GM18951 (cell line): ENCODE measurements around the gene DCLRE1B.
"Not testable (repeated sequence)": the region's sequence is repeated elsewhere in the genome, so short reads cannot be mapped to it uniquely, and the experiment has no call there.

ENCODE experiments used
- POLR2A ChIP-seq: IDR thresholded peaks from 4 replicates; pipeline ENCODE4 v1.6.1; 2011; ENCODE audit warnings: mild to moderate bottlenecking; ENCODE audit not compliant: insufficient read length, insufficient read depth; ENCODE audit errors: extremely low read depth
- in situ Hi-C: fragments of 300-500 bp; cut with MboI; formaldehyde crosslinking; loops from one replicate; pipeline ENCODE4 v1.12.0; 2022; ENCODE audit warnings: low sequenced_read_pairs, mixed read lengths, inconsistent platforms; ENCODE audit not compliant: unreplicated experiment

DCLRE1B gene

GRCh38 chr1:113938192-113938591 lies 33.1 kb downstream of the DCLRE1B start:
- in situ Hi-C loops: no loop called here
- TF ChIP-seq POLR2A: no peak

GRCh38 chr1:113940365-113941244 lies 35.5 kb downstream of the DCLRE1B start:
- in situ Hi-C loops: no loop called here
- TF ChIP-seq POLR2A: no peak

GRCh38 chr1:113941245-113941559 lies 36.1 kb downstream of the DCLRE1B start:
- in situ Hi-C loops: no loop called here
- TF ChIP-seq POLR2A: no peak

DNA sequence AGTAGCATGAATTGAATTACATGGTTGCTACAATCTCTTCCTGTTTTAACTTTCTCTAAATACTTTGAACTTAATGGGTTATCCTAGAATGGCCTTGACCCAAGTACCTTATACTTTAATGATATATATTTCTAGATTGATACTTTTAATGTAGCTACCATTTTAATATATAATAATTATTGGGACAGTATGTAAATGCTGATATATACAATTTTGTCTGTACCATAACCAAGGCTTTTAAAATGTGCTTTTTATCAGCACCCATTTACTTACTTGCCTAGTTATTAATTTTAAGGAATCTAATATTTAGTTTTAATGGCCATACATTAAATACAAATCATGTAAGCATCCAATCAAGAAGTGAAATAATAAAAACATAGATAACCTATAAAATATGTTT lies 37.4 kb downstream of the DCLRE1B start:
- in situ Hi-C loops: no loop called here
- TF ChIP-seq POLR2A: no peak

DNA sequence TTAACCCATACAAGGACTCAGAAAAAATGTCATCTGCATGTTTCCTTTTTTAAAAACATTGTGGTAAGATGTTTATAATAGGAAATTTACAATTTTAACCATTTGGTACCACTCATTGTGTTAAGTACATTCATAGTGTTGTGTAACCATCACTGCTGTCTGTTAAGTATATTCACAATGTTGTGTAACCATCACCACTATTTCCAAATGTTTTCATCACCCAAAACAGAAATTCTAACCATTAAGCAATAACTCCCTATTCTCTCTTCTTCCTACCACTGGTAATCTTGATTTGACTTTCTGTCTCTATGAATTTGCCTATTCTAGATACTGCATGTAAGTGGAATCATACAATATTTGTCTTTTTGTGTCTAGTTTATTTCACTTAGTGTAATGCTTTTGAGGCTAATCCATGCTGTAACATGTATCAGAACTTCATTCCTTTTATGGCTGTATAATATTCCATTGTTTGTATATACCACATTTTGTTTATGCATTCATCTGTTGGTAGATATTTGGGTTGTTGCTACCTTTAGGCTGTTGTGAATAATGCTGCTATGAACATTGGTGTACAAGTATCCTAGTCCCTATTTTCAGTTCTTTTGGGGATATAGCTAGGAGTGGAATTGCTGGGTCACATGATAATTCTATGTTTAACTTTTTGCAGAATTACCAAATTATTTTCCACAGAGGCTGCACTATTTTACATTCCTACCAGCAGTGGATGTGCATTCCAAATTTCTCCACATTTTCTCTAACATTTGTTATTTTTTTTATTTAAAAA lies 38.1 kb downstream of the DCLRE1B start:
- no peak for TF ChIP-seq POLR2A
- in situ Hi-C loops: no loop called here

- TF ChIP-seq POLR2A: no peak
- in situ Hi-C loops: no loop called here
Measured at GRCh38 chr1:113945329-113945728, 40.2 kb downstream of the DCLRE1B start.

DNA sequence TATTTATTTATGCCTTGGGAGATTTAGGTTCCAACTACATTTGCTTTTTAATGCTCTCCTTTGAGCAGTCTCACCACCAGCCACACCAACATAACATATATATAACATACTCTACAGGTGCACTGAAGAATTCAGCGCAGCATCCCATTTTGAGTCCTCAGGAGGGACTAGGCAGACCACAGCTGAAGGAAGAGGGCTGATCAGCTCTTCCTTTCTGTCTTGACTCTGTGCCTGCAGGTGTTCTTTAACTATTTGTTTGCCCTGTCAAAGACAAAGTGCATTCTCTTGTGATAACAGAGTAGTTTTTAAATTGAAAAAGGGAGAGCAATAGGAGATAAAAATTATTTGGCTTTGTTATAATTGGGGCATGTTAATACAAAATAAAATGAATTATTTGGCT lies 41.0 kb downstream of the DCLRE1B start:
- in situ Hi-C loops: no loop called here
- no peak for TF ChIP-seq POLR2A

GRCh38 chr1:113946678-113947387 lies 41.7 kb downstream of the DCLRE1B start:
- in situ Hi-C loops: no loop called here
- TF ChIP-seq POLR2A: no peak

- in situ Hi-C loops: no loop called here
- no peak for TF ChIP-seq POLR2A
Measured at GRCh38 chr1:113947388-113948107, 42.4 kb downstream of the DCLRE1B start.

DNA sequence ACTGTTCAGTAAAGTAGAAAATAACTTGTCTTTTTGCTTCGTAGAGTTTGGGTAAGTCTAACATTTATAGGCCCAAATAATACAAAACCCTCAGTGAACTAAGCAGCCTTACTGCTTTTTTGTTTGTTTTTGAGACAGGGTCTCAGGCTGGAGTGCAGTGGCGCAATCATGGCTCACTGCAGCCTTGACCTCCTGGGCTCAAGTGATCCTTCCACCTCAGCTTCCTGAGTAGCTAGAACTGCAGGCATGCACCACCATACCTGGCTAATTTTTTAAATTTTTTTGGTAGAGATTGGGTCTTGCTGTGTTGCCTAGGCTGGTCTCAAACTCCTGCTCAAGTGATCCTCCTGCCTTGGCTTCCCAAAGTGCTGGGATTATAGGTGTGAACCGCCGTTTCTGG lies 43.0 kb downstream of the DCLRE1B start:
- in situ Hi-C loops: not testable (repeated sequence)

DNA sequence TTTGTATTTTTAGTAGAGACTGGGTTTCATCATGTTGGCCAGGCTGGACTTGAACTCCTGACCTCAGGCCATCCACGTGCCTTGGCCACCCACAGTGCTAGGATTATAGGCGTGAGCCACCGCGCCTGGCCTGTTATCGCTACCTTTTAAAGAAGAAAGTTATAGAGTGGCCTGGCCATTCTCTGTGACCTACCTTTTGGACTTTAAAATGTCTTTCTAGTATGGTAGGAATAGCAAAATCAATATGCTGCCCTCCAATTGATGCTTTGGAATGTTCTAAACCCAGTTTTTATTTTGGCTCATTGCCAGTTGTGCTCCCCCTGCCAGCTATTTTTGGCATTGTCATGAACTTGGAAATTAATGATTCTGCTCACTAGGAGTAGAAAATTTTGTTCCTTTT lies 43.9 kb downstream of the DCLRE1B start:
- in situ Hi-C loops: no loop called here

DNA sequence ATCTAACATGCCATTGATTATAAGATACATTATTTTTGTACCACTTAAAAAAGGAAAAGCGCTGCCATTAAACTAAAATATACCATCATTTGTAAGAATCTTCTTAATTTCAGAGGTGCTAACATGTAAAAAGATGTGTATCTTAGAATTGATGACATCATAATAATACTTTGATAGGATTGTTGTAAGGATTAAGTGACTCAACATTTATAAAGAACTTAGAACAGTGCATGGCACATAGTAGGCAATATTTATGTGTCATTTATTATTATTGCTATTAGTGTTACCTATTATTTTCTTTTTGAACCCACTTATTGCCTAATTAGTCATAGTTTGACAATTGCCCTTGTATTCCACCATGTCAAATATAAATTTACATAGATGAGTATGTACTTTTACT lies 45.8 kb downstream of the DCLRE1B start:
- no peak for TF ChIP-seq POLR2A
- in situ Hi-C loops: no loop called here

More for the DNA sequence above, 43.9 kb downstream of the DCLRE1B start:
- no peak for TF ChIP-seq POLR2A

DNA sequence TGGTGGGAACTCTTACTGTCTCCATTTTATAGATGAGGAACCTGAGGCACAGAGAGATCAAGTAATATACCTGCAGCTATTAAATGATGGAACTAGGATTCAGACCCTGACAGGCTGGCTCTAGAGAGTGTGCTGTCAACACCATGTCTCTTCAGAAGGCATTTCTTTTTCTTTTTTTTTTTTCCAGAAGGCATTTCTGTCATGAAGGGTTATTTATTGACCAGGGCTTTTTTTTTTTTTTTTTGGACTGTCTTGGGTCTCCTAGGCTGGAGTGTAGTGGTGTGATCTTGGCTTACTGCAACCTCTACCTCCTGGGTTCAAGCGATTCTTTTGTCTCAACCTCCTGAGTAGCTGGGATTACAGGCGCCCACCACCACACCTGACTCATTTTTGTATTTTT lies 46.6 kb downstream of the DCLRE1B start:
- in situ Hi-C loops: no loop called here
- TF ChIP-seq POLR2A: no peak
